HG03066 (cell line): ENCODE results near the gene PEX11A.

Experiments
- ATAC-seq: cut with Tn5 transposase; IDR thresholded peaks from one replicate; pipeline ENCODE4 v1.9.1; 2021; ENCODE audit warnings: low read depth; ENCODE audit not compliant: unreplicated experiment

PEX11A gene

GRCh38 chr15:89631902-89632264 lies 58.7 kb downstream of the PEX11A start:
- no peak for ATAC-seq
